ENCODE results near the gene RBM10. TPM values are rescaled to one million over a fixed set of nuclear protein-coding genes. Genes with fewer than 3 reads are reported as not detected.

RBM10 gene
- total RNA-seq, 1 donor from 2014 or later: 32.1 TPM

- Histone ChIP-seq H3K27ac (peak overlapping the region; percentile 96), H3K4me1 (peaks cover 16% of the 10 kb centered on the region), H3K36me3 (peaks cover 4% of the 10 kb centered on the region), H3K9me3 (no peaks in the 10 kb centered on the region), H3K4me3 (peak overlapping the region; percentile 60), H3K27me3 (ENCODE audit: low read depth) (no peaks in the 10 kb centered on the region)
- DNase-seq: peak; percentile 96
- intact Hi-C loops (cut with DNase I): no loop called here
- TF ChIP-seq CTCF (IDR thresholded peaks at IDR 0.05): no peak
- ATAC-seq: peak; percentile 94 to 98
These were observed 88.5 kb downstream of the RBM10 start for GRCh38 chrX:47233333-47234113.

GRCh38 chrX:47234583-47234982 is 89.6 kb downstream of the RBM10 start:
- no peak for DNase-seq
- no peak for ATAC-seq
- H3K36me3 ChIP-seq: no peaks in the 10 kb centered on the region
- H3K27ac ChIP-seq: peak overlapping the region; percentile 96
- no peaks in the 10 kb centered on the region for H3K9me3 ChIP-seq
- intact Hi-C loops (cut with DNase I): no loop called here
- H3K4me1 ChIP-seq: peaks cover 16% of the 10 kb centered on the region
- TF ChIP-seq CTCF (IDR thresholded peaks at IDR 0.05): no peak
- H3K27me3 ChIP-seq (ENCODE audit: low read depth): no peaks in the 10 kb centered on the region
- H3K4me3 ChIP-seq: peak overlapping the region; percentile 60

- ATAC-seq (no peak), DNase-seq (no peak)
- H3K4me1 ChIP-seq: peaks cover 16% of the 10 kb centered on the region
- intact Hi-C loops (cut with DNase I): no loop called here
- H3K27ac ChIP-seq: no peak overlapping the region
- H3K36me3 ChIP-seq: peaks cover 4% of the 10 kb centered on the region
- H3K9me3 ChIP-seq: no peaks in the 10 kb centered on the region
- H3K4me3 ChIP-seq: no peak overlapping the region
- H3K27me3 ChIP-seq (ENCODE audit: low read depth): no peaks in the 10 kb centered on the region
- no peak for TF ChIP-seq CTCF (IDR thresholded peaks at IDR 0.05)
These were observed 90.7 kb downstream of the RBM10 start for GRCh38 chrX:47235691-47236103.

Other genes starting within 250 kb of the RBM10 start
- 8.5 TPM for gene JADE3, start 232.8 kb upstream of the RBM10 start, total RNA-seq
- gene RGN, start 66.8 kb upstream of the RBM10 start, total RNA-seq: 11.9 TPM
- 57.1 TPM for gene NDUFB11, start 519 bp upstream of the RBM10 start, total RNA-seq
- gene UBA1, start 48.6 kb downstream of the RBM10 start, total RNA-seq: 152 TPM
- gene CDK16, start 73.5 kb downstream of the RBM10 start, total RNA-seq: 59.2 TPM
- 52.9 TPM for gene USP11, start 87.8 kb downstream of the RBM10 start, total RNA-seq
- gene ZNF157, start 225.4 kb downstream of the RBM10 start, total RNA-seq: 0.21 TPM